Ishikawa (cell line): Measurements from ENCODE around the gene CFTR.

Experiments
- CEBPB ChIP-seq: IDR thresholded peaks from 2 replicates; pipeline ENCODE4 v1.6.1; 2012
- CREB1 ChIP-seq: IDR thresholded peaks from 2 replicates; pipeline ENCODE4 v1.6.1; 2012; ENCODE audit warnings: low read depth
- EP300 ChIP-seq: IDR thresholded peaks from 2 replicates; pipeline ENCODE4 v1.6.1; 2012; ENCODE audit warnings: borderline replicate concordance
- RAD21 ChIP-seq: IDR thresholded peaks from 2 replicates; pipeline ENCODE4 v1.6.1; 2012; ENCODE audit warnings: low read depth
- REST ChIP-seq: IDR thresholded peaks from 2 replicates; pipeline ENCODE4 v1.6.1; 2012; ENCODE audit warnings: low read depth, mild to moderate bottlenecking
- TAF1 ChIP-seq: IDR thresholded peaks from 2 replicates; pipeline ENCODE4 v1.6.1; 2012; ENCODE audit warnings: low read depth, mild to moderate bottlenecking
- ZBTB7A ChIP-seq: IDR thresholded peaks from 2 replicates; pipeline ENCODE4 v1.6.1; 2012; ENCODE audit warnings: low read depth

GRCh38 chr7:117596134-117596533 lies 116.3 kb downstream of the CFTR start:
- no peak for TF ChIP-seq EP300
- no peak for TF ChIP-seq RAD21
- TF ChIP-seq TAF1: no peak
- TF ChIP-seq CREB1: no peak
- no peak for TF ChIP-seq CEBPB
- no peak for TF ChIP-seq ZBTB7A
- no peak for TF ChIP-seq REST
